GM12892 (cell line): ENCODE results near the gene USP53.

Experiments used
- POLR2A ChIP-seq: IDR thresholded peaks from 2 replicates; pipeline ENCODE4 v1.6.1; 2011; ENCODE audit warnings: low read depth, low read length, control low read depth
- TAF1 ChIP-seq: IDR thresholded peaks from 2 replicates; pipeline ENCODE4 v1.6.1; 2011; ENCODE audit warnings: low read depth, mild to moderate bottlenecking, control low read depth, low read length, borderline replicate concordance

DNA sequence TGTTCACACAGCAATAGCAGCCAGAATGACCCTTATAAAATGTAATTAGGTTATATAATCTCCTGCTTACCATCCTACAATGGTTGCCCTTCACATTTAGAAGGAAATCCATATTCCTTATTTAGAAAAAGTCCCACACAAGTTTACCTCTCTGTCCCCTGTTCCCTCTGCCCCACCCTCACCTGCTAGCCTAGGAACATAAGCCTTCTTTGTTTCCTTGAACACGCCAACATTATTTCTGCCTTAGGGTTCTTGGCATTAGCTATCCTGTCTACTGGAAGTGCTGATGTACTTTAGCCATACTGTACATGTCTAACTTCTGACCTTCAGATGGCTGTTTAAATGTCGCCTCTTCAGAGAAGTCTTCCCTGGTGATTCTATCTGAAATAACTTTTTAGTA, 28.4 kb upstream of the USP53 start:
- no peak for TF ChIP-seq TAF1
- TF ChIP-seq POLR2A: no peak
